GM12878 (cell line): ENCODE measurements around the gene KIFAP3. TPM values are rescaled to one million over a fixed set of nuclear protein-coding genes. Genes with fewer than 3 reads are reported as not detected.

Source experiments
- ATAC-seq: fragments of 200-7000 bp; cut with Tn5 transposase; 3 replicates; pipeline ENCODE4 v1.9.1; 2020; ENCODE audit warnings: mild to moderate bottlenecking, moderate library complexity
- BruUV-seq: library from RNA; stranded (reverse); fragments of 400-500 nt; replicated peaks from 2 replicates; lab custom pipeline; 2021; lab: Mats Ljungman, UMichigan
- CTCF ChIA-PET: fragments of 300-600 bp; sonication (Branson Sonifier 250); formaldehyde crosslinking; extraction: SDS; loops from one replicate; lab custom pipeline; 2021; ENCODE audit warnings: inconsistent platforms; lab: Yijun Ruan, JAX
- POLR2A ChIA-PET: fragments of 350-600 bp; formaldehyde crosslinking; extraction: SDS; loops from one replicate; lab custom pipeline; 2021; ENCODE audit warnings: inconsistent platforms; lab: Charles Lee
- RAD21 ChIA-PET: fragments of 300-600 bp; sonication (Branson Sonifier 250); formaldehyde crosslinking; loops from one replicate; lab custom pipeline; 2023; ENCODE audit warnings: antibody characterized with exemption; ENCODE audit not compliant: unreplicated experiment; lab: Charles Lee
- SMC1A ChIA-PET: fragments of 300-600 bp; sonication (Branson Sonifier 250); formaldehyde crosslinking; loops from one replicate; lab custom pipeline; 2023; ENCODE audit not compliant: unreplicated experiment, uncharacterized antibody; lab: Charles Lee
- DNase-seq: peaks from one replicate; pipeline ENCODE4 v3.0.0-alpha.2; 2011; ENCODE audit warnings: low read depth, low spot score
- FAIRE-seq: peaks from 3 replicates; lab custom pipeline; 2011; peaks lifted over from hg19 to GRCh38; lab: Jason Lieb, UNC
- H2AFZ ChIP-seq: 2 replicates; pipeline ENCODE4 v1.6.0; 2011; ENCODE audit warnings: low read depth, low read length, control low read depth; ENCODE audit not compliant: control insufficient read depth
- H3K27ac ChIP-seq: 2 replicates; pipeline ENCODE4 v1.5.1; 2011; ENCODE audit warnings: control low read depth; ENCODE audit not compliant: control insufficient read depth, insufficient read depth
- H3K27me3 ChIP-seq, 2 experiments: replicated peaks in 1 of 2; 2 replicates each; pipeline versions ENCODE4 v1.6.0 to v1.6.1; 2011; ENCODE audit warnings: low read length in 1 of 2; ENCODE audit not compliant: control insufficient read depth in 2 of 2, insufficient read depth in 2 of 2
- H3K36me3 ChIP-seq, 2 experiments: 2 replicates each; pipeline ENCODE4 v1.5.1; 2011; ENCODE audit warnings: low read length in 1 of 2; ENCODE audit not compliant: control insufficient read depth in 2 of 2, insufficient read depth in 2 of 2
- H3K4me1 ChIP-seq: 2 replicates; pipeline ENCODE4 v1.6.1; 2011; ENCODE audit warnings: mild to moderate bottlenecking, low read length, moderate library complexity, mixed read lengths; ENCODE audit not compliant: control insufficient read depth, insufficient read depth
- H3K4me2 ChIP-seq: 2 replicates; pipeline ENCODE4 v1.6.0; 2011; ENCODE audit warnings: control low read depth; ENCODE audit not compliant: control insufficient read depth, insufficient read depth
- H3K4me3 ChIP-seq: fragments of 200-600 bp; sonication (generic); 2 replicates; pipeline ENCODE4 v1.5.1; 2016
- H3K79me2 ChIP-seq: 2 replicates; pipeline ENCODE4 v1.6.0; 2011; ENCODE audit warnings: low read length; ENCODE audit not compliant: control insufficient read depth, insufficient read depth
- H3K9ac ChIP-seq: 2 replicates; pipeline ENCODE4 v1.8.0; 2011; ENCODE audit warnings: low read length, control low read depth, mixed read lengths; ENCODE audit not compliant: control insufficient read depth, insufficient read depth
- H3K9me3 ChIP-seq: replicated peaks from 3 replicates; pipeline ENCODE4 v1.5.1; 2011; ENCODE audit warnings: mild to moderate bottlenecking, low read length; ENCODE audit not compliant: control insufficient read depth, insufficient read depth
- H4K20me1 ChIP-seq: 2 replicates; pipeline ENCODE4 v1.6.0; 2011; ENCODE audit not compliant: control insufficient read depth, insufficient read depth
- EP300 ChIP-seq, 2 experiments: fragments of 150-350 bp in 1 of 2; IDR thresholded peaks; 2 replicates each; pipeline ENCODE4 v1.6.1; 2011 to 2012; ENCODE audit warnings: low read depth in 2 of 2, low read length in 2 of 2, borderline replicate concordance in 1 of 2, improper control_type of control experiment in 1 of 2, inconsistent platforms in 1 of 2; ENCODE audit not compliant: control insufficient read depth in 1 of 2
- NBN ChIP-seq: fragments of 450-650 bp; IDR thresholded peaks from 2 replicates; pipeline ENCODE4 v1.6.1; 2016
- NFYA ChIP-seq: IDR thresholded peaks from 2 replicates; pipeline ENCODE4 v1.6.1; 2011; ENCODE audit warnings: low read depth, mild to moderate bottlenecking, low read length, improper control_type of control experiment, borderline replicate concordance
- RAD51 ChIP-seq: fragments of 450-650 bp; IDR thresholded peaks from 2 replicates; pipeline ENCODE4 v1.6.1; 2016; ENCODE audit warnings: moderate library complexity, mild to moderate bottlenecking, inconsistent platforms
- SIN3A ChIP-seq: IDR thresholded peaks from 2 replicates; pipeline ENCODE4 v1.6.1; 2012; ENCODE audit warnings: low read depth, low read length, improper control_type of control experiment
- SUZ12 ChIP-seq: fragments of 200-600 bp; sonication (generic); IDR thresholded peaks from one replicate; pipeline ENCODE4 v1.6.1; 2018; ENCODE audit warnings: antibody characterized with exemption, mild to moderate bottlenecking; ENCODE audit not compliant: unreplicated experiment
- ZBED1 ChIP-seq: IDR thresholded peaks from 2 replicates; pipeline ENCODE4 v1.6.1; 2016; ENCODE audit warnings: borderline replicate concordance
- ZBTB33 ChIP-seq: fragments of 450-650 bp; IDR thresholded peaks from 2 replicates; pipeline ENCODE4 v1.6.1; 2017; ENCODE audit warnings: mild to moderate bottlenecking
- ZNF687 ChIP-seq: fragments of 450-650 bp; IDR thresholded peaks from 2 replicates; pipeline ENCODE4 v1.6.1; 2017; ENCODE audit warnings: mild to moderate bottlenecking, moderate library complexity
- WGBS: methylation state at CpG from one replicate; pipeline ENCODE4 v1.1.6; 2016; ENCODE audit warnings: low lambda C conversion rate; ENCODE audit not compliant: insufficient replicate concordance, insufficient coverage; ENCODE audit errors: missing lambda C conversion rate; 5-methylcytosine and 5-hydroxymethylcytosine counted together
- in situ Hi-C: fragments of 300-500 bp; cut with MboI; formaldehyde crosslinking; loops from 9 replicates; pipeline ENCODE4 v1.14.3; 2018; ENCODE audit warnings: mixed read lengths
- intact Hi-C: fragments of 100-400 bp; cut with micrococcal nuclease; formaldehyde crosslinking; loops from one replicate; pipeline ENCODE4 v1.14.2; 2022; ENCODE audit not compliant: unreplicated experiment
- polyA plus RNA-seq, 11 experiments: library from polyadenylated mRNA; depleted of rRNA in 4 of 11; unstranded in 6 of 11; stranded (reverse) in 5 of 11; fragments of >200 nt; fragmentation: Nextera tagmentation in 4 of 11; fragmentation: Illumina TruSeq in 1 of 11; extraction: Ambion mirVana in 4 of 11; extraction: Trizol in 1 of 11; gene quantifications; 1 replicate in 1 of 11; 2 replicates in 10 of 11; pipeline versions ENCODE4 v1.2.1 to v1.2.3, GENCODE V29; 2011 to 2016; ENCODE audit warnings: inconsistent platforms in 2 of 11, missing spikeins in 2 of 11, low read depth in 1 of 11
- total RNA-seq, 4 experiments: library from RNA; depleted of rRNA in 3 of 4; stranded (reverse); fragments of >200 nt in 3 of 4; fragmentation: Illumina TruSeq in 1 of 4; extraction: Trizol in 1 of 4; gene quantifications; 2 replicates each; pipeline versions ENCODE4 v1.2.1 to v1.2.3, GENCODE V29; 2013 to 2021

Gene KIFAP3
- total and polyA plus RNA-seq, 10 of the 15 experiments (the other 5 are each of a cell fraction or from before 2014, with no cell fraction given), result 13.7 to 100 (median 18.9) TPM

GRCh38 chr1:170049176-170049800 is 25.2 kb downstream of the KIFAP3 start:
- no peaks in the 10 kb centered on the region; the same call in 2 of the 3 replicates for H3K9me3 ChIP-seq
- no peak overlapping the region for H3K27ac ChIP-seq
- no peaks in the 10 kb centered on the region; the same call in 1 of the 2 replicates for H3K79me2 ChIP-seq
- H3K27me3 ChIP-seq, result no peaks in the 10 kb centered on the region
- BruUV-seq, result no TSS peak
- in situ Hi-C loops, result no loop called here
- no peak overlapping the region for H2AFZ ChIP-seq
- DNase-seq (no peak), ATAC-seq (no peak), FAIRE-seq (no peak)
- no peak overlapping the region for H3K4me2 ChIP-seq
- intact Hi-C loops, result no loop called here
- H3K4me3 ChIP-seq, result no peak overlapping the region
- ChIA-PET POLR2A (no interaction called here), CTCF (no interaction called here), SMC1A (interaction anchor here (0.6 kb wide), 2 partner anchors 499 to 837 kb away, joined by 3 to 4 read pairs; no protein-coding TSS in a partner anchor), RAD21 (interaction anchor here (1.6 kb wide), 1 partner anchor 133 kb away, joined by 3 read pairs; no protein-coding TSS in a partner anchor)
- H4K20me1 ChIP-seq, result no peaks in the 10 kb centered on the region
- peaks cover 6 to 11% of the 10 kb centered on the region in 2 experiments; a peak in 3 of 4 replicates for H3K36me3 ChIP-seq
- 63% methylated on average over 3 of the region's 3 CpGs for WGBS
- no peaks in the 10 kb centered on the region for H3K4me1 ChIP-seq
- TF ChIP-seq SUZ12 (no peak), RAD51 (no peak), ZNF687 (no peak), EP300 (IDR thresholded peaks at IDR 0.05; ENCODE audit: borderline replicate concordance in 1 of 2, control insufficient read depth in 1 of 2, low read depth in 2 of 2, low read length in 2 of 2) (no peak), ZBTB33 (no peak), NBN (no peak), ZBED1 (no peak), NFYA (no peak), SIN3A (no peak)
- H3K9ac ChIP-seq, result no peak overlapping the region
